Upper lobe of right lung (tissue), 1 donor: Measurements from ENCODE around the gene WDR59. TPM values are rescaled to one million over a fixed set of nuclear protein-coding genes. Genes with fewer than 3 reads are reported as not detected.
A peak's percentile ranks its signal among the peaks of the same experiment; 100 is the strongest.

Experiments used
- ATAC-seq: fragments of 200-7000 bp; cut with Tn5 transposase; one replicate; pipeline ENCODE4 v1.9.1; 2020; ENCODE audit warnings: mild to moderate bottlenecking, moderate library complexity
- DNase-seq: peaks from one replicate; pipeline ENCODE4 v3.0.0-alpha.2; 2020
- H3K27ac ChIP-seq: fragments of 200-600 bp; one replicate; pipeline ENCODE4 v1.8.0; 2022
- H3K27me3 ChIP-seq: fragments of 200-600 bp; one replicate; pipeline ENCODE4 v1.8.0; 2022; ENCODE audit warnings: mild to moderate bottlenecking
- H3K36me3 ChIP-seq: fragments of 200-600 bp; one replicate; pipeline ENCODE4 v1.8.0; 2022
- H3K4me1 ChIP-seq: fragments of 200-600 bp; one replicate; pipeline ENCODE4 v1.8.0; 2022
- H3K4me3 ChIP-seq: fragments of 200-600 bp; one replicate; pipeline ENCODE4 v1.8.0; 2022; ENCODE audit warnings: mild to moderate bottlenecking
- H3K9me3 ChIP-seq: fragments of 200-600 bp; one replicate; pipeline ENCODE4 v1.8.0; 2022
- intact Hi-C: fragments of 100-400 bp; cut with DNase I; formaldehyde crosslinking; loops from one replicate; pipeline ENCODE4 v1.11.0; 2022
- long read RNA-seq: library from polyadenylated mRNA; unstranded; transcript quantifications from one replicate; pipeline ENCODE4 v2.0.0, GENCODE V29; 2021
- total RNA-seq: library from RNA; stranded (reverse); fragmentation: NEBNext Ultra II Directional; extraction: Animal tissue kit (Norgen Biotek cat#: 25700); gene quantifications from one replicate; pipeline ENCODE4 v1.2.1, GENCODE V29; 2021
- TF ChIP-seq, protein P1 (sequence below): fragments of 200-600 bp; IDR thresholded peaks from one replicate; pipeline ENCODE4 v1.8.0; 2022; ENCODE audit warnings: antibody characterized with exemption
- donor health status: DM: no; HTN: yes; CAD: no; lungs with severe emphysema.

The WDR59 gene
- total RNA-seq, result 51.6 TPM
- long read RNA-seq, full-length matches to known transcripts, result 16 of 41 reads
- long read RNA-seq, partial matches to known transcripts, result 6 of 41 reads
- long read RNA-seq, other reads (novel, unspliced or antisense), result 19 of 41 reads

- H3K9me3 ChIP-seq, result no peaks in the 10 kb centered on the region
- no peaks in the 10 kb centered on the region for H3K36me3 ChIP-seq
- no peaks in the 10 kb centered on the region for H3K27me3 ChIP-seq
- peaks cover 5% of the 10 kb centered on the region for H3K4me1 ChIP-seq
- peak within 1 kb of the TSS; percentile 100 for H3K4me3 ChIP-seq
- ATAC-seq (peak; percentile 100), DNase-seq (peak; percentile 99)
- intact Hi-C loops, result no loop called here
- TF ChIP-seq, protein P1, sequence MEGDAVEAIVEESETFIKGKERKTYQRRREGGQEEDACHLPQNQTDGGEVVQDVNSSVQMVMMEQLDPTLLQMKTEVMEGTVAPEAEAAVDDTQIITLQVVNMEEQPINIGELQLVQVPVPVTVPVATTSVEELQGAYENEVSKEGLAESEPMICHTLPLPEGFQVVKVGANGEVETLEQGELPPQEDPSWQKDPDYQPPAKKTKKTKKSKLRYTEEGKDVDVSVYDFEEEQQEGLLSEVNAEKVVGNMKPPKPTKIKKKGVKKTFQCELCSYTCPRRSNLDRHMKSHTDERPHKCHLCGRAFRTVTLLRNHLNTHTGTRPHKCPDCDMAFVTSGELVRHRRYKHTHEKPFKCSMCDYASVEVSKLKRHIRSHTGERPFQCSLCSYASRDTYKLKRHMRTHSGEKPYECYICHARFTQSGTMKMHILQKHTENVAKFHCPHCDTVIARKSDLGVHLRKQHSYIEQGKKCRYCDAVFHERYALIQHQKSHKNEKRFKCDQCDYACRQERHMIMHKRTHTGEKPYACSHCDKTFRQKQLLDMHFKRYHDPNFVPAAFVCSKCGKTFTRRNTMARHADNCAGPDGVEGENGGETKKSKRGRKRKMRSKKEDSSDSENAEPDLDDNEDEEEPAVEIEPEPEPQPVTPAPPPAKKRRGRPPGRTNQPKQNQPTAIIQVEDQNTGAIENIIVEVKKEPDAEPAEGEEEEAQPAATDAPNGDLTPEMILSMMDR, result no peak
- H3K27ac ChIP-seq, result peak within 1 kb of the TSS; percentile 88
Measured at GRCh38 chr16:74984529-74985296, at the start of gene WDR59. WDR59 (minus strand) TSS chr16:74985123; CDS start chr16:74985017, 106 bp downstream.

DNA sequence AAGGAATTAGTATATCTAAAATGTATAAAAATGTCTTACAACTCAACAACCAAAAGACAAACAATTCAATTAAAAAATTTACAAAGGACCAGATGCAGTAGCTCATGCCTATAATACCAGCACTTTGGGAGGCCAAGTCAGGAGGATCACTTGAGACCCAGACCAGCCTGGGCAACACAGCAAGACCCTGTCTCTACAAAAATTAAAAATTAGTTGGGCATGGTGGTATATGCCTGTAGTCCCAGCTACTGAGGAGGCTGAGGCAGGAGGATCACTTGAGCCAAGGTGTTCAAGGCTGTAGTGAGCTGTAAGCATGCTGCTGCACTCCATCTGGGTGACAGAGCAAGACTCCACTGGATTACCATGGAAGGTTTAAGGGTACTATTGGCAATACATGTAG lies 47.7 kb upstream of the WDR59 start:
- TF ChIP-seq, protein P1, result no peak
- intact Hi-C loops, result no loop called here
- no peaks in the 10 kb centered on the region for H3K36me3 ChIP-seq

GRCh38 chr16:75029854-75030253 lies 44.9 kb upstream of the WDR59 start:
- Histone ChIP-seq H3K4me1 (peaks cover 24% of the 10 kb centered on the region), H3K9me3 (no peaks in the 10 kb centered on the region), H3K36me3 (no peaks in the 10 kb centered on the region), H3K4me3 (no peak overlapping the region), H3K27me3 (no peaks in the 10 kb centered on the region), H3K27ac (no peak overlapping the region)
- ATAC-seq (no peak), DNase-seq (no peak)
- intact Hi-C loops, result no loop called here
- TF ChIP-seq, protein P1, result no peak

More for the DNA sequence above, 47.7 kb upstream of the WDR59 start:
- no peak for ATAC-seq
- H3K9me3 ChIP-seq, result no peaks in the 10 kb centered on the region
- no peak overlapping the region for H3K27ac ChIP-seq
- no peak overlapping the region for H3K4me3 ChIP-seq
- no peak for DNase-seq
- no peaks in the 10 kb centered on the region for H3K27me3 ChIP-seq
- peaks cover 5% of the 10 kb centered on the region for H3K4me1 ChIP-seq

DNA sequence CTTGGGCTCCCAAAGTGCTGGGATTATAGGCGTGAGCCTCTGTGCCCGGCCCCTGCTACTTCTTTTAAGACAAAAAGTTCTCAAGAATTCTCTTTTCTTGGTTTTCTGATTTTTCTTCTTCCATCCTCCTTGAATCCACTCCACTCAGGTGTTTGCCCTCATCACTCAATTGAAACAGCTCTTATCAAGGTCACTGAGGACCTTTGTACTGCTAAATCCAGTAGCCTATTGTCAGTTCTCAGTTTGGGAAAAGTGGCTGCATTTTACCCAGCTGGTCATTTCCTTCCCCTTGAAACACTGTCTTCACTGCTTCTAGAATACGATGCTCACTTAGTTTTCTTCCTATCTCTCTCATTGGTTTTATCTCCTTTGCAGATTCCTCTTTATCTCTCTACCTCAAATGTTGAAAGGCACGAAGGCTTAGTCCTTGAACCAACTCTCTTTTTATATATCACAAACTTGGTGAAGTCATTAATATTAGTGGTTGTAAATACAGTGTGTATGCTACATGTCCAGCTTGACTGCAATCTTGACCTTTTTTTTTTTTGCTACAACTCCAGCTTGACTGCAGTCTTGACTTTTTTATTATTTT lies 43.7 kb upstream of the WDR59 start:
- TF ChIP-seq, protein P1, result no peak
- Histone ChIP-seq H3K27me3 (no peaks in the 10 kb centered on the region), H3K27ac (no peak overlapping the region), H3K9me3 (no peaks in the 10 kb centered on the region), H3K4me3 (no peak overlapping the region), H3K36me3 (no peaks in the 10 kb centered on the region), H3K4me1 (peaks cover 32% of the 10 kb centered on the region)
- intact Hi-C loops, result no loop called here
- DNase-seq, result no peak
- no peak for ATAC-seq

GRCh38 chr16:75027520-75028300 lies 42.8 kb upstream of the WDR59 start:
- DNase-seq (no peak), ATAC-seq (no peak)
- intact Hi-C loops, result no loop called here
- H3K27ac ChIP-seq, result no peak overlapping the region
- peaks cover 32% of the 10 kb centered on the region for H3K4me1 ChIP-seq
- no peaks in the 10 kb centered on the region for H3K36me3 ChIP-seq
- H3K27me3 ChIP-seq, result no peaks in the 10 kb centered on the region
- no peak overlapping the region for H3K4me3 ChIP-seq
- TF ChIP-seq, protein P1, result no peak
- H3K9me3 ChIP-seq, result no peaks in the 10 kb centered on the region
